GM19240 (cell line): ENCODE results near the gene RBBP5.

Source experiments
- DNase-seq: peaks from one replicate; pipeline ENCODE4 v3.0.0; 2011; ENCODE audit warnings: low spot score; ENCODE audit not compliant: insufficient read length

Gene RBBP5

GRCh38 chr1:205075642-205076155 is 46.1 kb downstream of the RBBP5 start:
- no peak for DNase-seq

GRCh38 chr1:205074513-205074912 is 47.3 kb downstream of the RBBP5 start:
- no peak for DNase-seq

GRCh38 chr1:205074084-205074483 is 47.7 kb downstream of the RBBP5 start:
- no peak for DNase-seq

- DNase-seq = no peak
These were observed 48.3 kb downstream of the RBBP5 start for GRCh38 chr1:205073511-205073910.

- no peak for DNase-seq
These were observed 48.9 kb downstream of the RBBP5 start for GRCh38 chr1:205072881-205073280.

- DNase-seq = no peak
These were observed 49.5 kb downstream of the RBBP5 start for GRCh38 chr1:205072286-205072685.

- no peak for DNase-seq
These were observed 50.0 kb downstream of the RBBP5 start for GRCh38 chr1:205071801-205072200.

GRCh38 chr1:205071028-205071409 is 50.8 kb downstream of the RBBP5 start:
- no peak for DNase-seq

GRCh38 chr1:205069371-205070125 is 52.2 kb downstream of the RBBP5 start:
- DNase-seq = no peak

- DNase-seq = no peak
These were observed 53.2 kb downstream of the RBBP5 start for GRCh38 chr1:205068457-205069040.

- no peak for DNase-seq
These were observed 53.8 kb downstream of the RBBP5 start for GRCh38 chr1:205068001-205068400.

- DNase-seq = no peak
These were observed 54.7 kb downstream of the RBBP5 start for GRCh38 chr1:205067031-205067430.

GRCh38 chr1:205066141-205066818 is 55.5 kb downstream of the RBBP5 start:
- no peak for DNase-seq

- no peak for DNase-seq
These were observed 56.1 kb downstream of the RBBP5 start for GRCh38 chr1:205065666-205066065.

- no peak for DNase-seq
These were observed 56.9 kb downstream of the RBBP5 start for GRCh38 chr1:205064741-205065316.

GRCh38 chr1:205064301-205064700 is 57.5 kb downstream of the RBBP5 start:
- no peak for DNase-seq

- no peak for DNase-seq
These were observed 58.9 kb downstream of the RBBP5 start for GRCh38 chr1:205062895-205063294.

GRCh38 chr1:205062319-205062718 is 59.5 kb downstream of the RBBP5 start:
- DNase-seq = no peak

- DNase-seq = peak; percentile 64
These were observed 60.1 kb downstream of the RBBP5 start for GRCh38 chr1:205061665-205062069.

GRCh38 chr1:205061227-205061626 is 60.6 kb downstream of the RBBP5 start:
- DNase-seq = no peak

- no peak for DNase-seq
These were observed 61.0 kb downstream of the RBBP5 start for GRCh38 chr1:205060746-205061145.

- DNase-seq = no peak
These were observed 62.1 kb downstream of the RBBP5 start for GRCh38 chr1:205059660-205060059.
